Transverse colon (tissue), 4 donors: ENCODE results near the gene SRSF2. TPM values are rescaled to one million over a fixed set of nuclear protein-coding genes. Genes with fewer than 3 reads are reported as not detected.

ENCODE experiments used
- DNase-seq: peaks from one replicate; pipeline ENCODE4 v3.0.0-alpha.2; 2019
- H3K27ac ChIP-seq, 4 donors: fragments of 200-600 bp; sonication (generic); 2 replicates each; pipeline ENCODE4 v1.5.1; 2016 to 2018; ENCODE audit warnings: inconsistent platforms in 4 of 4
- H3K27me3 ChIP-seq: fragments of 200-600 bp; sonication (generic); 2 replicates; pipeline ENCODE4 v1.5.1; 2017; ENCODE audit warnings: inconsistent platforms
- H3K36me3 ChIP-seq, 4 donors: fragments of 200-600 bp; sonication (generic); 2 replicates each; pipeline ENCODE4 v1.5.1; 2017 to 2019; ENCODE audit warnings: inconsistent platforms in 4 of 4
- H3K4me1 ChIP-seq, 4 donors: fragments of 200-600 bp; sonication (generic); 2 replicates each; pipeline ENCODE4 v1.5.1; 2017 to 2020; ENCODE audit warnings: inconsistent platforms in 4 of 4
- H3K4me3 ChIP-seq, 4 donors: fragments of 200-600 bp; sonication (generic); 1 replicate in 1 of 4; 2 replicates in 3 of 4; pipeline versions ENCODE4 v1.5.1 to v1.6.1; 2017 to 2019; ENCODE audit warnings: inconsistent platforms in 4 of 4
- H3K9me3 ChIP-seq, 2 donors: fragments of 200-600 bp; sonication (generic); 2 replicates each; pipeline ENCODE4 v1.5.1; 2017 to 2019; ENCODE audit warnings: inconsistent platforms in 2 of 2
- EP300 ChIP-seq: sonication (generic); formaldehyde crosslinking; IDR thresholded peaks from one replicate; pipeline ENCODE4 v1.6.1; 2017; ENCODE audit warnings: antibody characterized with exemption, low read depth
- POLR2A ChIP-seq: fragments of 450-650 bp; IDR thresholded peaks from one replicate; pipeline ENCODE4 v1.6.1; 2016; ENCODE audit warnings: antibody characterized with exemption, mild to moderate bottlenecking, moderate library complexity
- POLR2AphosphoS5 ChIP-seq, 3 donors: sonication (generic); formaldehyde crosslinking; IDR thresholded peaks; one replicate each; pipeline ENCODE4 v1.6.1; 2016; ENCODE audit warnings: antibody characterized with exemption in 3 of 3
- WGBS, 2 donors: methylation state at CpG; one replicate each; pipeline ENCODE4 v1.1.5; 2018; ENCODE audit warnings: low coverage in 1 of 2; 5-methylcytosine and 5-hydroxymethylcytosine counted together
- in situ Hi-C, 4 donors: fragments of 200-750 bp; cut with MboI; loops; one replicate each; pipeline versions ENCODE4 v1.15.0 to v1.15.1; 2017; ENCODE audit warnings: low sequenced_read_pairs in 3 of 4, low pct_ligation_motif_present in 1 of 4, low pct_unique_long_range_greater_than_20kb in 1 of 4
- intact Hi-C: fragments of 100-400 bp; cut with DNase I; formaldehyde crosslinking; loops from one replicate; pipeline ENCODE4 v1.15.1; 2023; ENCODE audit warnings: low total_unique reads
- total RNA-seq, 4 donors: library from RNA; depleted of rRNA; stranded (reverse); fragments of >200 nt; gene quantifications; one replicate each; pipeline ENCODE4 v1.1.0, GENCODE V29; 2016
- TF ChIP-seq, protein P1 (sequence below), 5 experiments: fragments of 200-600 bp in 3 of 5; fragments of 450-650 bp in 2 of 5; sonication (generic) in 3 of 5; IDR thresholded peaks; 1 replicate in 2 of 5; 2 replicates in 3 of 5; pipeline ENCODE4 v1.5.1; 2016 to 2017; ENCODE audit warnings: antibody characterized with exemption in 5 of 5, inconsistent platforms in 3 of 5, mild to moderate bottlenecking in 2 of 5, moderate library complexity in 1 of 5

SRSF2 gene
- total RNA-seq, 4 donors from 2014 or later, result 193 to 1,196 (median 348) TPM

DNA sequence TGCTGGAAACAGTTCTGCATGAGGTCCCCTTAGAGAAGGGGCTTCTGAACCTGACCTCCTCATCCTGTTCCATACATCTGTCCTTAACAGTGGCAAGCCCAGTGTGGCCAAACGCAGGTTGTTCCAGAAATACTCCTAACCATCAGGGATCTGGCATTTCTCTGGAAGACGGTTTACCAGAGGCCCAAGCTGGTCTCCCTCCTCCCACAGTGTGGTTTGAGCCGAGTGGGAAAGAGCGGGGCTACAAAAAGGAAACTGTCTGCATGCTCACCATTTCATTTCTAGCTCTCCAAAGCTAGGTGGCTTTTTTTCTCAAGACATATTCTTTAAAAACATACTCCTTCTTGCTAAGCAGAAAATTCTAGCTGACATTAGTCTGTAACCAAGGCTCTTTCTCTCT is 32.3 kb downstream of the SRSF2 start:
- H3K4me1 ChIP-seq, result peaks cover 13 to 52% (median 33%) of the 10 kb centered on the region in 4 donors
- H3K27ac ChIP-seq, result peak overlapping the region in 3 of 4 donors; percentile 38 to 66 (median 49)

GRCh38 chr17:76702941-76703637 is 34.0 kb downstream of the SRSF2 start:
- TF ChIP-seq POLR2A, result no peak
- TF ChIP-seq EP300, result no peak
- TF ChIP-seq POLR2AphosphoS5 (IDR thresholded peaks at IDR 0.05), result no peak
- TF ChIP-seq, protein P1, sequence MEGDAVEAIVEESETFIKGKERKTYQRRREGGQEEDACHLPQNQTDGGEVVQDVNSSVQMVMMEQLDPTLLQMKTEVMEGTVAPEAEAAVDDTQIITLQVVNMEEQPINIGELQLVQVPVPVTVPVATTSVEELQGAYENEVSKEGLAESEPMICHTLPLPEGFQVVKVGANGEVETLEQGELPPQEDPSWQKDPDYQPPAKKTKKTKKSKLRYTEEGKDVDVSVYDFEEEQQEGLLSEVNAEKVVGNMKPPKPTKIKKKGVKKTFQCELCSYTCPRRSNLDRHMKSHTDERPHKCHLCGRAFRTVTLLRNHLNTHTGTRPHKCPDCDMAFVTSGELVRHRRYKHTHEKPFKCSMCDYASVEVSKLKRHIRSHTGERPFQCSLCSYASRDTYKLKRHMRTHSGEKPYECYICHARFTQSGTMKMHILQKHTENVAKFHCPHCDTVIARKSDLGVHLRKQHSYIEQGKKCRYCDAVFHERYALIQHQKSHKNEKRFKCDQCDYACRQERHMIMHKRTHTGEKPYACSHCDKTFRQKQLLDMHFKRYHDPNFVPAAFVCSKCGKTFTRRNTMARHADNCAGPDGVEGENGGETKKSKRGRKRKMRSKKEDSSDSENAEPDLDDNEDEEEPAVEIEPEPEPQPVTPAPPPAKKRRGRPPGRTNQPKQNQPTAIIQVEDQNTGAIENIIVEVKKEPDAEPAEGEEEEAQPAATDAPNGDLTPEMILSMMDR (IDR thresholded peaks at IDR 0.05), result no peak
- H3K36me3 ChIP-seq, result no peaks in the 10 kb centered on the region
- in situ Hi-C loops, result loop anchor here in 1 of 4 donors (25.0 kb wide), 1 partner anchor 166 kb away; the partner anchor contains the start of genes CYGB and PRCD
- no peaks in the 10 kb centered on the region for H3K9me3 ChIP-seq
- intact Hi-C loops, result no loop called here
- H3K27ac ChIP-seq, result peak overlapping the region; percentile 26 to 92 (median 82)
- H3K4me1 ChIP-seq, result peaks cover 15 to 57% (median 35%) of the 10 kb centered on the region in 4 donors
- no peaks in the 10 kb centered on the region for H3K27me3 ChIP-seq
- 81 to 91% methylated on average over 3 to 10 of the region's 10 CpGs for WGBS, 2 donors
- DNase-seq, result no peak
- no peak overlapping the region for H3K4me3 ChIP-seq

More for the DNA sequence above, 32.3 kb downstream of the SRSF2 start:
- in situ Hi-C loops (loop anchor here in 1 of 4 donors (25.0 kb wide), 1 partner anchor 168 kb away; the partner anchor contains the start of genes CYGB and PRCD), intact Hi-C loops (no loop called here)
- no peak overlapping the region for H3K4me3 ChIP-seq
- no peaks in the 10 kb centered on the region for H3K9me3 ChIP-seq
- WGBS, 2 donors, result 50 to 74% methylated on average over 3 to 4 of the region's 4 CpGs
- no peaks in the 10 kb centered on the region for H3K27me3 ChIP-seq
- TF ChIP-seq EP300, result no peak
- TF ChIP-seq, protein P1 (IDR thresholded peaks at IDR 0.05), result no peak
- DNase-seq, result no peak
- H3K36me3 ChIP-seq, result no peaks in the 10 kb centered on the region

DNA sequence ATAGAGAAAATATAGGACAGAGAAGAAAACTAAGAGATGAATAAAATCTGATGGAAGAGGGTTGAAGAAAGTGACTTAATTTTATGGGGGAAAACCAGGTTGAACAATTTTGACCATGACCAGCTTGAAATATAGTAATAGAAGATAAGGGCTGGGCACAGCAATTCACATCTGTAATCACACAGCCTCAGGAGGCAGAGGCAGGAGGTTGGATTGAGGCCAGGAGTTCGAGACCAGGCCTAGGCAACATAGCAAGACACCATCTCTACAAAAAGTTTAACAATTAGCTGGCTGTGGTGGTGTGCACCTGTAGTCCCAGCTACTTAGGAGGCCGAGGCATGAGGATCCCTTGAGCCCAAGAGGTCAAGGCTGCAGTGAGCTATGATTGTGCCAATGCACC is 35.1 kb downstream of the SRSF2 start:
- Histone ChIP-seq H3K27ac (peak overlapping the region; percentile 76 to 92 (median 86)), H3K27me3 (no peaks in the 10 kb centered on the region), H3K4me1 (peaks cover 23 to 59% (median 33%) of the 10 kb centered on the region in 4 donors), H3K9me3 (no peaks in the 10 kb centered on the region), H3K4me3 (no peak overlapping the region), H3K36me3 (no peaks in the 10 kb centered on the region)
- 52% methylated on average over 2 of the region's 2 CpGs; no CpG with 5 or more reads in 1 of the 2 donors for WGBS, 2 donors
- TF ChIP-seq POLR2A (no peak), EP300 (no peak), POLR2AphosphoS5 (IDR thresholded peaks at IDR 0.05) (no peak)
- TF ChIP-seq, protein P1 (IDR thresholded peaks at IDR 0.05), result no peak
- intact Hi-C loops, result no loop called here
- in situ Hi-C loops, result loop anchor here in 1 of 4 donors (25.0 kb wide), 1 partner anchor 165 kb away; the partner anchor contains the start of genes CYGB and PRCD
- DNase-seq, result no peak

- H3K4me3 ChIP-seq, result no peak overlapping the region
- no peaks in the 10 kb centered on the region for H3K27me3 ChIP-seq
- no peaks in the 10 kb centered on the region for H3K9me3 ChIP-seq
- peaks cover 23 to 64% (median 33%) of the 10 kb centered on the region in 4 donors for H3K4me1 ChIP-seq
- no peak for DNase-seq
- intact Hi-C loops (no loop called here), in situ Hi-C loops (loop anchor here in 1 of 4 donors (25.0 kb wide), 1 partner anchor 164 kb away; the partner anchor contains the start of genes CYGB and PRCD)
- WGBS, 2 donors, result 73 to 100% methylated on average over 1 to 11 of the region's 11 CpGs
- H3K27ac ChIP-seq, result peak overlapping the region; percentile 76 to 92 (median 86)
- no peaks in the 10 kb centered on the region for H3K36me3 ChIP-seq
- TF ChIP-seq EP300 (no peak), POLR2AphosphoS5 (IDR thresholded peaks at IDR 0.05) (no peak), POLR2A (no peak)
- TF ChIP-seq, protein P1 (IDR thresholded peaks at IDR 0.05), result no peak
Observed at GRCh38 chr17:76701471-76701967, 35.6 kb downstream of the SRSF2 start.
